HG03095 (cell line): ENCODE measurements around the gene AJAP1.
"Not testable (repeated sequence)": the region's sequence is repeated elsewhere in the genome, so short reads cannot be mapped to it uniquely, and the experiment has no call there.

Source experiments
- ATAC-seq: cut with Tn5 transposase; IDR thresholded peaks from one replicate; pipeline ENCODE4 v1.9.1; 2021; ENCODE audit warnings: moderate library complexity; ENCODE audit not compliant: unreplicated experiment

The AJAP1 gene

GRCh38 chr1:4653796-4654725, at the start of gene AJAP1:
Gene AJAP1, plus strand, starts transcription at chr1:4654609. Its CDS starts 817 bp downstream, at chr1:4655426.
- ATAC-seq: no peak

- ATAC-seq: no peak
Observed at GRCh38 chr1:4605158-4605557, 49.3 kb upstream of the AJAP1 start.

- ATAC-seq: no peak
Observed at GRCh38 chr1:4611563-4612341, 42.7 kb upstream of the AJAP1 start.

- ATAC-seq: no peak
Observed at GRCh38 chr1:4612991-4613390, 41.4 kb upstream of the AJAP1 start.

GRCh38 chr1:4613606-4614370, 40.6 kb upstream of the AJAP1 start:
- no peak for ATAC-seq

GRCh38 chr1:4614371-4615137, 39.9 kb upstream of the AJAP1 start:
- ATAC-seq: no peak

- no peak for ATAC-seq
Observed at GRCh38 chr1:4615138-4615470, 39.3 kb upstream of the AJAP1 start.

- ATAC-seq: no peak
Observed at GRCh38 chr1:4615501-4615900, 38.9 kb upstream of the AJAP1 start.

- ATAC-seq: no peak
Observed at GRCh38 chr1:4616831-4617465, 37.5 kb upstream of the AJAP1 start.

GRCh38 chr1:4617506-4617905, 36.9 kb upstream of the AJAP1 start:
- ATAC-seq: no peak

- ATAC-seq: not testable (repeated sequence)
Observed at GRCh38 chr1:4618827-4619226, 35.6 kb upstream of the AJAP1 start.

- no peak for ATAC-seq
Observed at GRCh38 chr1:4621646-4622045, 32.8 kb upstream of the AJAP1 start.

- ATAC-seq: no peak
Observed at GRCh38 chr1:4622821-4623220, 31.6 kb upstream of the AJAP1 start.

GRCh38 chr1:4624141-4624715, 30.2 kb upstream of the AJAP1 start:
- ATAC-seq: no peak

GRCh38 chr1:4624801-4625200, 29.6 kb upstream of the AJAP1 start:
- no peak for ATAC-seq

GRCh38 chr1:4626061-4626460, 28.3 kb upstream of the AJAP1 start:
- ATAC-seq: no peak

GRCh38 chr1:4626560-4627319, 27.7 kb upstream of the AJAP1 start:
- ATAC-seq: no peak

- ATAC-seq: no peak
Observed at GRCh38 chr1:4627353-4627752, 27.1 kb upstream of the AJAP1 start.

GRCh38 chr1:4628992-4629391, 25.4 kb upstream of the AJAP1 start:
- no peak for ATAC-seq
